Stimulated activated CD4-positive, alpha-beta T cell treated with anti-CD3 and anti-CD28 coated beads, TNF-alpha, amount 100 ng/mL, for 48 hours (primary cell): ENCODE measurements around the gene SAMD14.
"Not testable (repeated sequence)": the region's sequence is repeated elsewhere in the genome, so short reads cannot be mapped to it uniquely, and the experiment has no call there.

Source experiments
- DNase-seq, 3 donors: peaks; one replicate each; pipeline ENCODE4 v3.0.0-alpha.2; 2020; ENCODE audit warnings: low read depth in 3 of 3

Gene SAMD14

DNA sequence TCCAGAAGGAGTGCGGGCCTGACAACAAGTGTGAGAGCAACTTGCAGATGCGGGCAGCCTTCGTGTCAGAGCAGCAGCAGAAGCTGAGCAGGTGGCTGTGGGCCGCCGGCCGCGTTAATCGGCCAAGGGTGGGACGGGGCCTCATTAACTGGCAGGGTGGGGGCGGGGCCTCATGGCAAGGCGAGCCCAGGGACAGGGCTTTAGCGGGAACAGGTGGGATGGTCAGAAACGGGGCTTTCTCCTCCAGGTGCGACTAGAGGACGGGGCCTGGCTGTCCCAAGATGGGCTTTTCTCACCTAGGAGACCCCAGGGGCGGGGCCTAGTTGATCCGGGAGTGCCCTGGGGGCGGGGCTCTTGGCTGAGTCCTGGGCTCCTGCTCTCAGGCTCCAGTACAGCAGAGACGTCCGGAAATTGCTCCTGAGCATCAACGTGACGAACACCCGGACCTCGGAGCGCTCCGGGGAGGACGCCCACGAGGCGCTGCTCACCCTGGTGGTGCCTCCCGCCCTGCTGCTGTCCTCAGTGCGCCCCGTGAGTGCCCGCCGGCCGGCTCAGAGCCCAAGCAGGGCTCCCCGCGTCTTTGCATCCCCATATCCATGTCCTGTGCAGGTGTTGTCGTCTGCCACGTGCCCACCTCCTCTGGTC lies 53.2 kb downstream of the SAMD14 start:
- no peak for DNase-seq

DNA sequence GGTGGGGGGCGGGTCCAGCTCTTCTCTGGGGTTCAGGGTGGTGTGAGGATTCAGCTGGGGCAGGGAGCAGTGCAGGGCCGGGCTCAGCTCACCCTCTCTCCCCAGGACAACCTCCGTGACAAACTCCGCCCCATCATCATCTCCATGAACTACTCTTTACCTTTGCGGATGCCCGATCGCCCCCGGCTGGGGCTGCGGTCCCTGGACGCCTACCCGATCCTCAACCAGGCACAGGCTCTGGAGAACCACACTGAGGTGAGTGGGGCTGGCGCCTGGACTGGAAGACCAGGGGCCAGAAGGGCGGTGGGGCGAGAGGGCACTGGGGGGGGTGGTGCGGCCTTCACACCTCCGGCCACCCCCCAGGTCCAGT lies 53.8 kb downstream of the SAMD14 start:
- no peak for DNase-seq

DNA sequence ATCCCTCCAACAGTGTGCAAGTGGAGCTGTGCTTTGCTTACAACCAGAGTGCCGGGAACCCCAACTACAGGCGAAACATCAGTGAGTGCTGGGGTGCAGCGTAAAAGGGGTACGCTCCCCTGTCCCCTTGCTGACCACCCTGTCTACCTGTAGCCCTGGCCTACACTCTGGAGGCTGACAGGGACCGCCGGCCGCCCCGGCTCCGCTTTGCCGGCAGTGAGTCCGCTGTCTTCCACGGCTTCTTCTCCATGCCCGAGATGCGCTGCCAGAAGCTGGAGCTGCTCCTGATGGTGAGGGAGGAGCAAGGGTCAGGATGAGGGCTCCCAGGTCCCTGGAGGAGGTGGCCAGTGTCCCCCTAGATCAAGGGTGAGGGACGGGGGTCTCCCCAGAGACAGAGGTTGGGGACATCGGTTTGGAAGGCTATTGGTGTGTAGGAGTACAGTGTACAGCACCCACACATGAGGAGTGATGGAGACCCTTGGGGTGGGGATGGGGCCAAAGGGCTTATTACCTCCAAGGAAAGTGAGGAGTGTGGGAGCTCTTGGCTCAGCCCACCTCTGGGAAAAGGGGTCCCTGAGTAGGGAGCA lies 54.4 kb downstream of the SAMD14 start:
- DNase-seq, result no peak

DNA sequence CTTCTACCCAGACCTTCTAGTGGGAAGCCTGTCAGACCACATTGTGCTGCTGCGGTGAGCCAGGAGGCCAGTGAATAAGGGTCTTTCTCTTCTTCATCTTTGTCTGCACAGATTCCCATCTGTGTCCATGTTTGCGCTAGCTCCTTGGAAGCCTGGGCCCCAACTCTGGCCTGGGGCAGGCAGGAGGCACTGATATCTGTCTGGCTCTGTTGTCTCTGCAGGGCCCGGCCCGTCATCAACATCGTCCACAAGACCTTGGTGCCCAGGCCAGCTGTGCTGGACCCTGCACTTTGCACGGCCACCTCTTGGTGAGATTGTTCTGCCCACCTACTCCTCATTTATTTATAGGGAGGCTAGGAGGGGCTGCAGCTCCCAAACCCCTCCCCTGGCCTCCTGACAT lies 55.7 kb downstream of the SAMD14 start:
- no peak for DNase-seq

DNA sequence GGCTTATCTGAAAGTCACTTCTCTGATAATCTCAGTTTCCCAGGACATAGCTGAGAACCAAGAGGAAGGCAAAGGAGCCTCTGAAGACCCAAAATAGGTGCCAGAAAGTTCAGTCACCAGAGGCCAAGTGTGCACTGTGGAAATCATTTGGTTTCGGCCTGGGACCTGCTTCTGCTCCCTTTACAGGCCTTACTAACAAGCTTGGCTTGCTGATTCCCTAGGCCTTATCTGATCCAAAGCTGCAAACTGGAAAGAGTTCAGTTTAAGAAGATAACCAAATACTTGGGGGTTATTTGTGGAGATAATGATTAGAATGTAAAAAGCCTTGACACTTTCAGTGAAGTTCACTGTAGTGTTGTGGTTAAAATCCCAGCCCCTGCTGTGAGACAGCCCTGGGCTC lies 57.0 kb downstream of the SAMD14 start:
- DNase-seq, result no peak

DNA sequence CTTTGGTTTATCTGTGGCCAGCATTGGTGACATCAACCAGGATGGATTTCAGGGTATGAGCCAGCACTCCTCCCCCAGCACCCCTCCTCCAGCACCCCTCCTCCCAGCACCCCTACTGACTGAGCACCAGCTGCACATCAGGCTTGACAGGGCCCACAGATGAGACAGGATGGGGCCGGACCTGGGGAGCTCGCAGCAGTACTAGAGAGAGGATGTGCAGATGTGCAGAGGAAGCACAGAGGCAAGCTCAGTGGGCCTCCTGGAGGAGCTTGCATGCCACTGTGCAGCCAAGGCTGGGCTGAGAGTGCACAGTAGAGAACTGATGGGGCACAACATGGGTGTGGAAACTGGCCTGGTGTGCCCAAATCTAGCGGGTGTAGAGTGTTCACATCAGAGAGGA lies 57.8 kb downstream of the SAMD14 start:
- DNase-seq, result no peak

DNA sequence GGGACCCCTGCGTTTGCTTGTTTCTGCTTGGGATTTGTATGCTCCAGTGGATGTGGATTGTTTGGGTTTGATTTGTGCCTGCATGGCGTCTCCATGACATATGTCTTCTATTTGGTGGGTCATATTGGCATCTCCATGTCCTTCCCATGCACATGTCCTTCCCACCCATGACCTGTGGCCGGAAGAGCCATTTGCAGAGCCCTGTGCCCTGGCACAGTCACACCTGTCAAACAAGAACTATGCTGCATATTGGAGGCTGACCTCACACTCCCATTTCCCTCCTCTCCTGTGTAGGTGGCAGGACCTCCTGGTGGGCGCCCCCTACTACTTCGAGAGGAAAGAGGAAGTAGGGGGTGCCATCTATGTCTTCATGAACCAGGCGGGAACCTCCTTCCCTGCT lies 58.3 kb downstream of the SAMD14 start:
- DNase-seq, result no peak

DNA sequence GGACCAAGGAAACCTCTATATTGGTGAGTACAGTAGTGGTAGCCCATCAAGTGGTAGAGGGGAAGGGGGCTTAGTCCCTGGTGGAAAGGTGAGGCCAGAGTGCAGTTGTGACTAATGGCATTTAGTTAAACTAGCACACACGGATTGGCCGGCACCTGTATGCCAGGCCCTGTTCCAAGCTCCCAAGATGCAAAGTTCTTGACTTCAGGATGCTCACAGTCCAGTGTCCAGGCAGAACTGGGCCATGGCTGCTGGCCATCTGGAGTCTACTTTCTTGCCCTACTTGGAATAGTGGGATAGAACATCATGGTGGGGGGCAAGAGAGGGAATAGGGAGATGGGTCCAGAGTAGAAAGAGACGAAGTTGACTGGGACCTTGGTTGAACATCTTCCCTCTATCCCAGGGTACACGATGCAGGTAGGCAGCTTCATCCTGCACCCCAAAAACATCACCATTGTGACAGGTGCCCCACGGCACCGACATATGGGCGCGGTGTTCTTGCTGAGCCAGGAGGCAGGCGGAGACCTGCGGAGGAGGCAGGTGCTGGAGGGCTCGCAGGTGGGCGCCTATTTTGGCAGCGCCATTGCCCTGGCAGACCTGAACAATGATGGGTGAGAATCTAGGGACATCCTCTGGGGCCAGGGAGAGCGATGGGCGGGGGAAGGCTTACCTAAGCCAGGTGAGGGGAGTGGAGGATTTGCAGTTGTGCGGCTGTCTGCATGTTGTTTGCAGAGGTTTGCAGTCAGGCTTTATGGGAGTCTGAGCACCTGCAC lies 58.9 kb downstream of the SAMD14 start:
- DNase-seq, result no peak

DNA sequence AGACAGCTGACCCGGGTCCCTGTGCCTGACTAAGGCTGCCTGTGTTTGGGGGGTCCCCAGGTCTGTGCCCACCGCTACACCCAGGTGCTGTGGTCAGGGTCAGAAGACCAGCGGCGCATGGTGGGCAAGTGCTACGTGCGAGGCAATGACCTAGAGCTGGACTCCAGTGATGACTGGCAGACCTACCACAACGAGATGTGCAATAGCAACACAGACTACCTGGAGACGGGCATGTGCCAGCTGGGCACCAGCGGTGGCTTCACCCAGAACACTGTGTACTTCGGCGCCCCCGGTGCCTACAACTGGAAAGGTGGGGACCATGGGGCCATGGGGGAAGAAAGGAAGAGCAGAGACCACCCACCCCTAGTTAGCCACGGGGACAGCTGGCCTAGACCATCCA lies 62.0 kb downstream of the SAMD14 start:
- DNase-seq, result no peak

DNA sequence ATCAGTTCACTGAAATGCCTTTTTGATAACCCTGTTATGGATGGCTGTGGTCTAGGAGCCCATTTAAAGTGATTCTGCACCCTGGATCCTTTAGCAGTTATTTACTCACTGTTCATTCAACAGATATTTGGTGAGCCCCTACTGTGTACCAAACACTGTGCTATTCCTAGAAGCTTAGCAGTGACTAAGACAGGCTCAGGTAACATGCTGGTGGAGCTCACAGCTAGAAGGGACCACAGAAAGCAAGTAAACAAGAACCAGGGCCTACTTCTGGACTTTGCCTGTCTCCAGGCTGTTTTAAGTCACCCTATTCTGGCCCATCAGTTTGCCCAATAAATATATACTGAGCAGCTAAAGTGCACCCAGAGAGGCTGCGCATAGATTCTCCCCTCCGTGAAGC lies 63.0 kb downstream of the SAMD14 start:
- DNase-seq, result no peak

DNA sequence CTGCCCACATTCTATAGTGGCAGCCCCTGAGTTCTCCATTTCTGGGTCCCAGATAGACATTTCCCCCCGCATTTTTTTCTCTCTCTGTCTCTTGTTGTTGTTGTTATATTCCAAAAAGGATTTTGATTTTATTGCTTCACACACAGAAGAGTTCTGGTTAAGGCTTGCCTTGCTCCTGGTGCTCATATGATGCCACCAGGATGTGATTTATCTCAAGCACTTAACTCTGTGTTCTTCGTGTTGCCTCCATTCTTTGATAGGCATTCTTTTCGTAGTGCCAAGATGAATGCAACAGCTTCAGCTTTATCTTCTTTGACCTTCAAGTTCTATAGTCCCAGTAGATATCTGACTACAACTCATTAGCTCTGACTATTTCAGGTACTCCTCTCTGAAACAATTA lies 64.9 kb downstream of the SAMD14 start:
- DNase-seq, result no peak

DNA sequence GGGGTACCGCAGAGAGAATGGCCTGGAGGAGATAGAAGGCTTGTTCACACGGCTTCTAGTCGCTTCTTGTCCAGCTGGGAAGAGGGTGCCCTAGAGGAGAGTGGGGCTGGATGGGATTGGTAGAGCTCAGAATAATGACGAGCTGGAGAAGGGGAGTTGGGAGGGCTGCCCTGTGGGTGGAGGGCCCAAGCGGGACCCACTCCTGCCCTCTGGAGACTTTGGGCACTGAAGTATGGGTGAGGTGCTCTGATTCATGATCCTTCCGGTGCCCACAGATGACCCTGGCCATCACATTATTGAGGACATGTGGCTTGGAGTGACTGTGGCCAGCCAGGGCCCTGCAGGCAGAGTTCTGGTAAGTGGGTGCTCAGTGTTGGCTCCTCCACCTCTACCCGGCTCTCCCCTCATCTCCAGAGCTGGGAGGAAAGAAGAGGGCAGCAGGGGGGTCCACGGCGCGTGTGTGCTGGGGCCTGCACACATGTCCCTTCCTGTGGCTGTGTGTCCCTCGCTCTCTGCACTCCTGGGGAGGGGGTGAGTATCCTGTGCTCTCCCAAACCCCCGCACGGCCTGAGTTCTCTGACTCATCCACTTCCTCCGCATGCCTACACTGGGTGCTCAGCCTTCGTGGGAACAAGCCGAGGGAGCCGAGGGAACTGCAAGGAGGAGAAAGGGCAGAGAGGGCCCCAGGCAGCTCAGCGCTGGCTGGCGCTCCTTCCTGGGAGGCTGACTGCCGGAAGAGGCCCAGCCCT lies 65.5 kb downstream of the SAMD14 start:
- no peak for DNase-seq

DNA sequence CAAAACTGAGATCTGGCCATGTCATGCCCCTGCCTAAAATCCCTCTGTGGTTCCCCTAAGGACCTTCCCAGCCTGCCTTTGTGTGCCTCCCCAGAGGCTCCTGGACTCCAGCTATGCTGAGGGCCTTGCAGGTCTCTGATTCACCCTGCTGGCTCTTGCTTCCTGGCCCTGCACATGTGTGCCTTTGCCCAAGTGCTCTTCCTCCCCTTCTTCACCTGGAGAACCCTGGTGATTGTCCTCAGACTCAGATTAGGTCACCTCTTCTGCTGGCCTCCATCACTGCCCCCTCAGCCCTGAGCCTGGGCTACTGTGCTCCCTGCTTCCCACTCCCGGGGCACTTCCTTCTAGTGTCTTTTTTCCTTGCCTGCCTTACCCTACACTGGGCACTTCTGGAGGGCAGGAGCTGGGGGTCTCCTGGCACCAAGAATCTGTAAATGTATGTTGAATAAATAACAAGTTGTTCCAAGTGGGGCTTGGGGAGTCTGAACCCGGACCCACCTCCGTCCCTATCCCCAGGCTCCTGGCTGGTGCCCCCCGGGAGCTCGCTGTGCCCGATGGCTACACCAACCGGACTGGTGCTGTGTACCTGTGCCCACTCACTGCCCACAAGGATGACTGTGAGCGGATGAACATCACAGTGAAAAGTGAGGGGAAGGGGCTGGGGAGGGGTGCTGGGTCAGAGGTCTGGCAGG lies 66.3 kb downstream of the SAMD14 start:
- no peak for DNase-seq

DNA sequence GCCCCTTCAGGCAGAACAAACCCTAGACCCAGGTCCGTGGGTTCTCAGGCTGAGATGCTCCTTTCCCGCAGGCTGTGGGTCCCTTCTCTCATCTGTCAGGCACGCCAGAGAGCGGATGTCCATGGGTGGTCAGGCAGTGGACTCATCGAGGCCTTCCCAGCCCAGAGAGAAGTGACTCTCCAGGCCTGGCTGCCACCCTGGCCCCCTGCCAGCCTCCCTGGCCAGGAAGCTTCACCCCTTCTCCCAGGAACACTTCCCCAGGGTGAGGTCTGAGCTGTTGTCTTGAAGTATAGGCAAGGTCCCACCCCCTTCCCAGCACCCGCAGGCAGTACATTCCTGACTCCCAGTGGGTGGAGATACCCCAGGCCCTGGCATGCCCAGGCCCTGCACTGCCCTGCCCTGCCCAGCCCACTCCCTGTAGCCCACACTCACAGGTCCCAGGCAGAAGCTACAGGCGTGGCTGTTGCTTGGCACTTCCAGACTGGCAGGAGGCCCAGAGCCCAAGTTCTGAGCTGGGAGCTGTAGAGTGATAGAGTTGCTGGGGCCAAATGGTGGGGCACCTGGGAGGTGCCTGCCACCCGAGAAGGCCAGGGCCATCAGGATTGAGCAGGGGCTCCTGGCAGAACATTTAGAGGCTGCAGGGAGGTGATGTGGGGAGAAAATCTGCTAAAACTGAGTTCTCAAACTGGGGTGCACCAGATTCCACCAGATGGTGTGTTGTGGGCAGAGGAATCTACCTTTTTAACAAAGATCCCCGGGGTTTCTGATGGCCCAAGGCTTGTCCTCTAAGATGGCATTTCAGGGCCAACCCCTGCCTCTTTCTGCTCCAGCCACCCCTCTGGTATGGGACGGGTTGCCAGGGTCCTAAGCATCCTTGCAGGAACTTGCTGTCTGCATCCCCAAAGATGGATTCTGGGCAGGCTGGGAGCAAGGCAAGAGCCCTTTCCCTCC lies 67.4 kb downstream of the SAMD14 start:
- no peak for DNase-seq

DNA sequence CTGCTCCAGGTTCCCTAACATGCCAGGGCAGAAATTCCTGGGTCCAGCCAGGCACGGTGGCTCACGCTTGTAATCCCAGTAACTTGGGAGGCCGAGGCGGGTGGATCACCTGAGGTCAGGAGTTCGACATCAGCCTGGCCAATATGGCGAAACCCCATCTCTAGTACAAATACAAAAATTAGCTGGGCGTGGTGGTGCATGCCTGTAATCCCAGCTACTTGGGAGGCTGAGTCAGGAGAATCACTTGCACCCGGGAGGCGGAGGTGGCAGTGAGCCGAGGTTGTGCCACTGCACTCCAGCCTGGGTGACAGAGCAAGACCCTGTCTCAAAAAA lies 68.3 kb downstream of the SAMD14 start:
- not testable (repeated sequence) for DNase-seq

DNA sequence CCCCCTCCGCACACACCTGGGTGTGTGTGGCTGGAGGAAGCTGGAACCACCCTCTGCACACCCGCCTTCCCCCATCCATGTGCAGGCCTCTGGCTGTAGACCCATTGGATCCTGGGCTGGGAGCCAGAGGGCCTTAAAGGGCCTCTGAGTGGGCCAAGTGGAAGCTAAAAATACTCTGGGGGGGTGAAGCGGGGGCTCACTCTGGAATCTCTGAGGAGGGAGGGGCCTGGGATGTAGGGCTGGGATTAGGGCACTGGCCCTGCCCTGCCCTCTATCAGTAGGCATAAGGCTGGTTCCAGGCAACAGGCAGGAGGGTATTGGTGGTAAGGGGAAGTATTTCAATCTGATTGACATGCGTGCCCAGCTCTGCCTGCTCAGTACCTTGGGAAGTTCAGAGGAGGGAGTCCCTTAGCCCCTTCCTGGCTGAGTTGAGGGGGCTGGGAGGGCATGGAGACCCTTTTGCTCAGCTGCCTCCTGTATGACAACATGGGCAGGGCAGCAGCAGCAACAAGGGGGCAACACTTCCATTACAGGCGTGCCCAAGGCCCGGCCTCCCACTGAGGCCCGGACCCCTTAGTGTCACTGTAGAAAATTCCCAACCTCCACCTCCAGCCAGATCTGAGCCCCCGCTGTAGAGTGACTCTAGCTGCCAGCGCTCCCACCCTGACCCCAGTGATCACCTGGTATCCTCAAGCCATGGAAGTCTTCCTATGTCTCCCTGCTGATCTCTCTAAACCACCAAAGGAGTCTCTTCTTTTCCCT lies 68.8 kb downstream of the SAMD14 start:
- no peak for DNase-seq
